Uterus (tissue), 4 donors: ENCODE measurements around the gene SH3RF3. TPM values are rescaled to one million over a fixed set of nuclear protein-coding genes. Genes with fewer than 3 reads are reported as not detected.

Source experiments
- DNase-seq, 2 donors: peaks; one replicate each; pipeline ENCODE4 v3.0.0-alpha.2; 2019 to 2020
- H3K27ac ChIP-seq, 2 donors: fragments of 200-600 bp; sonication (generic); 1 replicate in 1 of 2; 2 replicates in 1 of 2; pipeline ENCODE4 v1.5.1; 2016 to 2018
- H3K27me3 ChIP-seq, 2 donors: fragments of 200-600 bp; sonication (generic); one replicate each; pipeline ENCODE4 v1.5.1; 2018 to 2019; ENCODE audit warnings: control low read depth in 1 of 2
- H3K36me3 ChIP-seq, 2 donors: fragments of 200-600 bp; sonication (generic); one replicate each; pipeline ENCODE4 v1.5.1; 2019; ENCODE audit warnings: control low read depth in 1 of 2
- H3K4me1 ChIP-seq, 2 donors: fragments of 200-600 bp; sonication (generic); one replicate each; pipeline ENCODE4 v1.5.1; 2018 to 2019; ENCODE audit warnings: control low read depth in 1 of 2
- H3K4me3 ChIP-seq, 2 donors: fragments of 200-600 bp; sonication (generic); 1 replicate in 1 of 2; 2 replicates in 1 of 2; pipeline ENCODE4 v1.5.1; 2018 to 2019; ENCODE audit warnings: mild to moderate bottlenecking in 1 of 2
- H3K9me3 ChIP-seq, 2 donors: fragments of 200-600 bp; sonication (generic); one replicate each; pipeline ENCODE4 v1.5.1; 2019; ENCODE audit warnings: control low read depth in 1 of 2
- CTCF ChIP-seq, 4 experiments: fragments of 200-600 bp in 2 of 4; fragments of 450-650 bp in 2 of 4; sonication (generic) in 2 of 4; IDR thresholded peaks; one replicate each; pipeline ENCODE4 v1.5.1; 2016 to 2019; ENCODE audit warnings: antibody characterized with exemption in 4 of 4, mild to moderate bottlenecking in 2 of 4, moderate library complexity in 1 of 4
- POLR2A ChIP-seq, 2 donors: fragments of 450-650 bp; IDR thresholded peaks; one replicate each; pipeline ENCODE4 v1.6.1; 2016; ENCODE audit warnings: antibody characterized with exemption in 2 of 2, mild to moderate bottlenecking in 1 of 2, moderate library complexity in 1 of 2
- intact Hi-C: fragments of 100-400 bp; cut with DNase I; formaldehyde crosslinking; loops from one replicate; pipeline ENCODE4 v1.15.1; 2023; ENCODE audit warnings: low total_unique reads
- total RNA-seq, 4 donors: library from RNA; depleted of rRNA in 3 of 4; stranded (reverse); fragments of >200 nt in 3 of 4; gene quantifications; one replicate each; pipeline versions ENCODE4 v1.1.0 to v1.2.4, GENCODE V29; 2014 to 2023
- donor health status: DM: yes; HTN: yes; CAD: no.

SH3RF3 gene
- total RNA-seq, 4 donors from 2014 or later = 5.1 to 10.2 (median 8.7) TPM; not detected in 1

GRCh38 chr2:109089602-109090300 lies 39.3 kb upstream of the SH3RF3 start:
- intact Hi-C loops = no loop called here
- Histone ChIP-seq H3K27me3 (no peaks in the 10 kb centered on the region), H3K4me3 (no peak overlapping the region), H3K9me3 (no peaks in the 10 kb centered on the region), H3K36me3 (no peaks in the 10 kb centered on the region), H3K4me1 (no peaks in the 10 kb centered on the region), H3K27ac (no peak overlapping the region)
- TF ChIP-seq POLR2A (IDR thresholded peaks at IDR 0.05) (no peak), CTCF (IDR thresholded peaks at IDR 0.05) (no peak)
- no peak for DNase-seq

GRCh38 chr2:109091526-109091925 lies 37.5 kb upstream of the SH3RF3 start:
- Histone ChIP-seq H3K36me3 (no peaks in the 10 kb centered on the region), H3K27me3 (no peaks in the 10 kb centered on the region), H3K4me3 (no peak overlapping the region), H3K27ac (no peak overlapping the region), H3K4me1 (no peaks in the 10 kb centered on the region), H3K9me3 (no peaks in the 10 kb centered on the region)
- no peak for DNase-seq
- intact Hi-C loops = no loop called here
- no peak for TF ChIP-seq POLR2A (IDR thresholded peaks at IDR 0.05)
- no peak for TF ChIP-seq CTCF (IDR thresholded peaks at IDR 0.05)

GRCh38 chr2:109094144-109094543 lies 34.9 kb upstream of the SH3RF3 start:
- Histone ChIP-seq H3K27ac (no peak overlapping the region), H3K9me3 (no peaks in the 10 kb centered on the region), H3K36me3 (no peaks in the 10 kb centered on the region), H3K27me3 (no peaks in the 10 kb centered on the region), H3K4me3 (no peak overlapping the region), H3K4me1 (no peaks in the 10 kb centered on the region)
- intact Hi-C loops = no loop called here
- TF ChIP-seq CTCF (IDR thresholded peaks at IDR 0.05) = no peak
- TF ChIP-seq POLR2A (IDR thresholded peaks at IDR 0.05) = no peak
- DNase-seq = no peak

- TF ChIP-seq CTCF (IDR thresholded peaks at IDR 0.05) (no peak), POLR2A (IDR thresholded peaks at IDR 0.05) (no peak)
- H3K4me1 ChIP-seq = no peaks in the 10 kb centered on the region
- no peaks in the 10 kb centered on the region for H3K36me3 ChIP-seq
- no peak overlapping the region for H3K4me3 ChIP-seq
- intact Hi-C loops = no loop called here
- DNase-seq = no peak
- H3K27ac ChIP-seq = no peak overlapping the region
- no peaks in the 10 kb centered on the region for H3K9me3 ChIP-seq
- H3K27me3 ChIP-seq = no peaks in the 10 kb centered on the region
Observed at GRCh38 chr2:109098251-109098920, 30.6 kb upstream of the SH3RF3 start.

GRCh38 chr2:109098921-109099273 lies 30.1 kb upstream of the SH3RF3 start:
- intact Hi-C loops = no loop called here
- H3K36me3 ChIP-seq = no peaks in the 10 kb centered on the region
- no peaks in the 10 kb centered on the region for H3K27me3 ChIP-seq
- DNase-seq = no peak
- H3K9me3 ChIP-seq = no peaks in the 10 kb centered on the region
- TF ChIP-seq POLR2A (IDR thresholded peaks at IDR 0.05) (no peak), CTCF (IDR thresholded peaks at IDR 0.05) (no peak)
- H3K27ac ChIP-seq = no peak overlapping the region
- no peak overlapping the region for H3K4me3 ChIP-seq
- no peaks in the 10 kb centered on the region for H3K4me1 ChIP-seq
